GM12865 (cell line): ENCODE results near the gene C1QTNF9B.
"Not testable (repeated sequence)": the region's sequence is repeated elsewhere in the genome, so short reads cannot be mapped to it uniquely, and the experiment has no call there.

Experiments
- DNase-seq: peaks from one replicate; pipeline ENCODE4 v3.0.0; 2010; ENCODE audit warnings: low read depth
- H3K4me3 ChIP-seq: 2 replicates; pipeline ENCODE4 v1.5.1; 2011; ENCODE audit warnings: mild to moderate bottlenecking, low read depth, low read length, control low read depth
- TF ChIP-seq, protein P1 (sequence below): IDR thresholded peaks from 2 replicates; pipeline ENCODE4 v1.5.1; 2011; ENCODE audit warnings: low read length, control low read depth, low read depth, inconsistent platforms; ENCODE audit not compliant: insufficient read depth; ENCODE audit errors: missing control alignments

C1QTNF9B gene

GRCh38 chr13:23897452-23897919 lies at the start of gene C1QTNF9B:
TSS of gene C1QTNF9B (minus strand) at chr13:23897502.
- H3K4me3 ChIP-seq, DNase-seq: not testable (repeated sequence)

- no peak for DNase-seq
- no peak overlapping the region for H3K4me3 ChIP-seq
- TF ChIP-seq, protein P1, sequence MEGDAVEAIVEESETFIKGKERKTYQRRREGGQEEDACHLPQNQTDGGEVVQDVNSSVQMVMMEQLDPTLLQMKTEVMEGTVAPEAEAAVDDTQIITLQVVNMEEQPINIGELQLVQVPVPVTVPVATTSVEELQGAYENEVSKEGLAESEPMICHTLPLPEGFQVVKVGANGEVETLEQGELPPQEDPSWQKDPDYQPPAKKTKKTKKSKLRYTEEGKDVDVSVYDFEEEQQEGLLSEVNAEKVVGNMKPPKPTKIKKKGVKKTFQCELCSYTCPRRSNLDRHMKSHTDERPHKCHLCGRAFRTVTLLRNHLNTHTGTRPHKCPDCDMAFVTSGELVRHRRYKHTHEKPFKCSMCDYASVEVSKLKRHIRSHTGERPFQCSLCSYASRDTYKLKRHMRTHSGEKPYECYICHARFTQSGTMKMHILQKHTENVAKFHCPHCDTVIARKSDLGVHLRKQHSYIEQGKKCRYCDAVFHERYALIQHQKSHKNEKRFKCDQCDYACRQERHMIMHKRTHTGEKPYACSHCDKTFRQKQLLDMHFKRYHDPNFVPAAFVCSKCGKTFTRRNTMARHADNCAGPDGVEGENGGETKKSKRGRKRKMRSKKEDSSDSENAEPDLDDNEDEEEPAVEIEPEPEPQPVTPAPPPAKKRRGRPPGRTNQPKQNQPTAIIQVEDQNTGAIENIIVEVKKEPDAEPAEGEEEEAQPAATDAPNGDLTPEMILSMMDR, result no peak
These were observed 49.6 kb upstream of the C1QTNF9B start for GRCh38 chr13:23946900-23947299.

DNA sequence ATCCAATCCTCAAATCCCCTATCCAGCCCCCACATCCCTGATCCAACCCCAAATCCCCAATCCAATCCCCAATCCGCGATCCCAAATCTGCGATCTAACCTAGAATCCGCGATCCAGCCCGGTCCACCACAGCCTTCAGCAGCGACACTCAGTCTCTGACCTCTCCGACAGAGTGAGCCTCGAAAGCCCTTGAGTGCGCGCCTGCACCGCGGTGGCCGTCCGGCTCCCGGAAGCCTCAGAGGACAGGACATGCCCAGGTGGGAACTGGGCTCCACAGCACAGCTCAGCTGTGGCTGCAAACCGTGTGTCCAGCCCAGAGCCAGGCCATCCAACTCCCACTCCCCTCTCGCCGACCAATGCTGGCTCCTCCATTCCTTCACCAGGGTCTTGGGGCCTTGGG lies 48.8 kb upstream of the C1QTNF9B start:
- no peak overlapping the region for H3K4me3 ChIP-seq
- TF ChIP-seq, protein P1, result no peak
- DNase-seq, result no peak

GRCh38 chr13:23945612-23946011 lies 48.3 kb upstream of the C1QTNF9B start:
- DNase-seq, result no peak
- TF ChIP-seq, protein P1, result no peak
- H3K4me3 ChIP-seq, result no peak overlapping the region

DNA sequence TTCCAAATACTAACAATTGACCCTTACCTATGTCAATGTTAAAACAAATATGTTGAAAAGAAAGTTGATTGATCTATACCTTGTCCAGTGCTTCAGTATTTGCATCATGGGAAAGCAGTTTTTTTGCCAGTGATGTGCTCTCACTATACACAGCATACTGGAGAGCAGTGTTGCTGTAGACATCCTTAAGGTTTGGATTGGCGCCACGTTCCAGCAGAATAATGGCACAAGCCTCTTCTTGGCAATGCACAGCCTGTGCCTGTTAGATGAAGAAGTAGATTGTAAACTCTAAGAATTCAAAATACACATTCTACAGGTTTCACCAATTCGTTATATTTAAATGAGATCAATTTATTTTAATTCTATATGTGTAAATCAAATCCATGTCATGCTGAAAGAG lies 43.9 kb upstream of the C1QTNF9B start:
- TF ChIP-seq, protein P1, result no peak
- DNase-seq, result no peak
- no peak overlapping the region for H3K4me3 ChIP-seq

- not testable (repeated sequence) for H3K4me3 ChIP-seq, DNase-seq
These were observed 42.4 kb upstream of the C1QTNF9B start for GRCh38 chr13:23939666-23940065.

GRCh38 chr13:23934520-23934919 lies 37.2 kb upstream of the C1QTNF9B start:
- no peak overlapping the region for H3K4me3 ChIP-seq
- no peak for DNase-seq
- TF ChIP-seq, protein P1, result no peak

DNA sequence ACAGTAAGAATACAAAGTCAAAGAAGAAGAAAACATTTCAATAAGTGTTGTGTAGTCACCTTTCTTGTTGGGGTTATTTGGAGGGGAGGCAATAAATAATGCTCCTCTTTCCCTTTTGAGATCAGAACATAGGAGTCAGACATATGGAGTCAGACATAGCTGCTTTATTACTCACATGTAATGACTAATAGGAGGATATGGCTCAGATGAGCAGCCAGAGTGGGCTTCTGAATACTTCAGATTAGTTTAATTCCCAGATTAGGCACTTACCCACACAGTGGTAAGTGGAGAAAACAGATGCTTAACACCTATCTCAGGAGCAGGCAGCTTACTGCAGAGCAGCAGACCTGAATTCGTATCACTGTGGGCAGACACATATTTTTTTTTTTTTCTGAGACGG lies 31.7 kb upstream of the C1QTNF9B start:
- H3K4me3 ChIP-seq, result no peak overlapping the region
- no peak for DNase-seq
- TF ChIP-seq, protein P1, result no peak
